Stimulated activated CD4-positive, alpha-beta T cell treated with anti-CD3 and anti-CD28 coated beads, TNF-alpha, amount 100 ng/mL, for 48 hours (primary cell): ENCODE results near the gene CLDN8.

Source experiments
- DNase-seq, 3 donors: peaks; one replicate each; pipeline ENCODE4 v3.0.0-alpha.2; 2020; ENCODE audit warnings: low read depth in 3 of 3

The CLDN8 gene

DNA sequence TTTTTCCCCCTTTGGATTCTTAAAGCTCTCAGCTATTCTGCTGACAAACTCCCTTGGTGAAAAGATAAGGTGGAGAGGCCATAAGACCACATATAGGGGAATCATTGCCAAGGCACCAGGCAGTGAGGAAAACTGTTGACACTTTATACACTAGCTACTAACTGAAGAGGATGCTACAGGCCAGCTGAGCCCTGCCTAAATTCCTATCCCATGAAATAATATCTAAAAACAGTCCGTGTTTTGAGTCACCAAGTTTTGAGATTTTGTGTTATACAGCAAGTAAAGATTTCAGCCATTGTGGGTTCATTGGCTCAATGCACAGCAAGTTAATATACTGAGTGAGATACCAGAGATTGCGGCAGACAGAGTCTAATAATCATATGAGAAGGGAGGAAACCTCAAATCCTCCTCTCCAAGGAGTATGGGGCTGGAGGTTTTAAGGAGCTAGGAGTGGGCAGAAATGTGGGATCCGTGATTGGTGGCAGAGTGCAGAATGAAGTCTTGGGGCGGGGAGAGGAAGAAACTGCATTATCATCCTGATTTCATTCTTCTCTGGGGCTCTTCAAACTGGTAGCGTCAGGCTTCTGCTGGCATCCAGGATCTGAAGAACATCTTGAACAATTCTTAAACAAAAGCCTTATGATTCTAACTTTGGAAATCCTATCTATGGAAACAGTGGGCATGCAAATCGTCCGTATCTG, 9.2 kb downstream of the CLDN8 start:
- DNase-seq = no peak

DNA sequence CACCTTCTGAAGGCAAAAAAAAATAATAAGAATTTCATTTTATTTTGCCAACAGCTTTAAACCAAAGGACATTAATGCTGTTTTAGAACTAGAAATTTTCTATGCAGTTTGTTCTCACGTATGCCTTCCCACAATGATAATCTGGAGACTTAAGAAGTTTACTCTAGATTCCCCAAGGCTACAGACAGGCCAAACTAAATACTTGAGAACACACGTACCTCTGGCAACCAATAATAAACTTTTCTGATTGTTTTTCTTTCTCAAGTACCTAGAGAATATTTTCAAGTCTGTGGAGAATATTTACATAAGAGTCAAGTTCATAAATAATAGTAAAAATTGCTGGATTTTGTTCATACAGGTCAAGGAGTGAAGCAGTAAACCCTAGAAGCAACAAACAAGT, 15.9 kb downstream of the CLDN8 start:
- no peak for DNase-seq

DNA sequence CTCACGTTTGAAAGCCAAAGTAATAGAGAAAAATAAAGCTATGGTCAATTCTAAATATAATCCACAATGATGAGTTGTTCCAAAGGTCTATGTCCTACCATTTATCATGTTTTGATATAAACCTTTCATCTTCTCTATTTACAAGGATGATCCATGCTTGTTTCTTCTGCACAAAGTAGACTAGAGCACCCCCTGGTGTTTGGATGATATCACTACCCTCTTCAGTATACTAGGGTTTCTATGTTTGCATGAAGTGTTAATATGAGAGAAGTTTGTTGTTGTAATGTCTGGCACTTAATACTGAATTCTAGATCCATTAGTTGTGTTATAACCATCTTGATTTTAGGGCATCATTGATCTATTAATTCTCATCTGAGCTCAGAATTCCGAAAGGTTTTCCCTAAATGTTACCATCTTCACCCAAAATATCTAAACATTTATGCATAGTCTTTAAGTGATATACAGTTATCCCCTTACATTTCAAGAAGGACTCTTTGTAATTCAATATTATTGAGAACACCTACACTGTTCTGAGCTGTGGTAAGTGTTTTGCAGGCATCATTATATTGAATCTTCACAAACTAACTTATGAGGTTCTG, 21.1 kb downstream of the CLDN8 start:
- peak in 1 of 3 donors; percentile 11 for DNase-seq

DNA sequence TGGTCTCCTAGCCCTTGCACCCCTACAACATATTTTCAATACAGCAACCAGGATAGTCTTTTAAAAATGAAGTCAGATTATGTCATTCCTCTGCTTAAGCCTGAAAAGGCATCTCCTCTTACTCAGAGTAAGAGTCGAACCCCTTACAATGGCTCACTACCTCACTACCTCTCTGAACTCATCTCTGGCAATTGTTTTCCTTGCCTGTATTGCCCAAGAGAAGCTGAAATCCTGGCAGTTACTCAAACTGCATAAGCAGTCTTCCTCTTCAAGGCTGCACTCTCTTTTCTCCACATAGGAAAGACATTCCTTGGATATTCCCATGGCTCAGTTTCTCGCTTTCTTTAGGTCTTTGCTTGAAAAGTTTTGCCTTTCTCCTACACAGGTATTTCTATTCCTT, 22.7 kb downstream of the CLDN8 start:
- DNase-seq = no peak

DNA sequence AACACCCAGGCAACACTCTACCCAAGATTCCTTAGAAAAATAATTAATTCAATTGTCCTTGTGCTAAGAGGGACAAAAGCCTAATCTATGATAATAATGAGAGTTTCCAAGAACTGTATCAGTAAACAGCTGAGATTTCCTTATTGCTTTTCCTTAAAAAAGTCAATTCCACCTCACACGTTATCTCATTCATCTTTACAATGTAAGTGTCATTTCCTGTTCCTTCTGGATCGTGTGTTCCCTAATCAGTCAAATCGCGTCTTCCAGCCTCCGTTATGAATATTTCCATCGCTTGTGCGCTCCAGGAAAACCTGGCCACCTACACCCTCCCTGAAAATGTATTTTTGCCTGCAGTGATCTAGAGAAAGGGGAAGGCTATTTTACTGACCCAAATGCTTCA, 25.3 kb downstream of the CLDN8 start:
- DNase-seq = no peak

DNA sequence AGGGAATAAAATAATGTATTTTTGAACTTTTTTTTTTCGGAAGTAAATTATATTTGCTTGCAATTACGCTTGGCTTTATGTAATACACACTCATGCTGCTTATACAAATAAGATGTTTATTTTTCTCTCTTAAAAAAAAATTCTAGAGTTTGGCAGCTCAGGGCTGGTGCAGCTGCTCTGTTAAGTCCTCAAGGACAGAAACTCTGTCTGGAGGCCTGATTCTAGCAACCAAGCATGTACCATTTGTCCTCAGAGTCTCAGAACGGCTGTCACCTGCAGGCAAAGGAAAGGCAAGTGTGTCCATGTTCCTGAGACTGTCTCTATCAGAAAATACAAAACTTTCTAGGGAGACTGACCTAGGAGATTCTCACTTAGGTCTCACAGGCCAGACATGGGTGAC, 26.1 kb downstream of the CLDN8 start:
- DNase-seq = no peak

DNA sequence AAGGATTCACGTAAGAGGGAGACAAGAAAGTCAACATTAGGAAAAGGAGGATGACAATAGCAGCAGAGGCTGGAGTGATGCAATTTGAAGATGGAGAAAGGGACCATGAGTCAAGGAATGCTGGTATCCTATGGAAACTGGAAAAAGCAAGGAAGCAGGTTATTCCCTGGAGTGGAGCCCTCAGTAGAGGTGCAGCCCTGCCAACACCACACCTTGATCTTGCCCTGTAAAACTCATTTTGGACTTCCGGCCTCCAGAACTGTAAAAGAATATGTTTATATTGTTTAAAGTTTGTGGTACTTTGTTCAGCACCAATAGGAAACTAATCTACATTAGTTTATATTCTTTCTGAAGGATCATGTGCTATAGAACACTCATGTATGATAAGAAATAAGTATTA, 29.7 kb downstream of the CLDN8 start:
- DNase-seq = no peak

DNA sequence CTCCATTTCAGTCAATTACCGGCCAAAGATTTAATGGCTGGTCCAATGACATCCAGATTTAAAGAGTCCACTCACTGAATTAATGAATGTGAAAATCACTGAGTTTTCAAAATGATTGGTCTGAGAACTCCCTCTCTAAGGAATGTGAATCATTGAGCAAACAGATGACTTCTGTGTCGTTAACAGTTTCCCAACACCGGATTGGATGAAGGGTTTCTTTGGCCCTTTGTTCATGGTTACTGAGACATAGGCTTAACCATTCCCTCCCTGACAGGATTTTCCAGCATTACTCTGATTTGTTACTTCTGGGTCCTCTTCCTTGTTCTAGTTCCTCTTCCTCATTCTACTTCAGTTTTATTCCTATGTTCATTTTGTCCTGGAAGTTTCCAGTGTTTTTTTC, 47.8 kb downstream of the CLDN8 start:
- DNase-seq = no peak

DNA sequence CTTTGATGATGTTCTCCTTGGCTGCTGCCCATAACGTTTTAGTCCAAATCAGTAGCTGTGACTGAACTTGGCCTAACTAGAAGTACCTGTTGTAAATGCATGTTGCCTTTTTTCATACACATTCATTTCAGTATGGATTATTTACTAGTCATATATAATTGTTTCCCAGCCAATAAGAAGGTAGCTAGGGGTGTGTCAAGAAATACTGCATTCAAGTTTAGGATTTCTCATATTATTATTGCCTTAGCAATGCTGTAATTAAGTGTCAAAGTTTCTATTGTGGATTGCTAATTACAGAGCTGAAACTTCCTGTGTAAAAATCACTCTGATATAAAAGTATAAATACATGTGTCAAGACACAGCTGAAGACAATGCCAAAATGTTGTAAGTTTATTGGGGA, 49.2 kb downstream of the CLDN8 start, which contains the start of gene CLDN17:
Gene CLDN17, minus strand, starts transcription at position 101 of the 400 bp plus-strand sequence. CDS start 188 bp downstream, outside the sequence.
- DNase-seq = no peak

DNA sequence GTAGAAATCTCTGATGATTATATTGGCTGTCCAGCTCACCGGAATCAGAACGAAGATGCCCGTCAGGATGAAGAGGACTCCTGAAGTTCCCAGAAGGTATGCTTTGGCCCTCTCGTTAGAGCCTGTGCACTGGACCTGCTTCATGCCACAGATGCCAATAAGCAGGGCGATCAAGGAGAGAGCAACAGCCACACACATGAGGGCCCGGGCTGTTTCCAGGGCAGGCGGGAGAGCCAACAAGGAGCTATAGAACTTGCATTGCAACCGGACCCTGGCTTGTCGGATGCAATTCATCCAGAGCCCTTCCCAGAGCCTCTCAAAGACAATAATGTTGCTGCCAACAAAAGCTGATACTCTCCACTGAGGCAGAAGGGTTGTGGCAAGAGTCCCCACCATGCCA, 49.7 kb downstream of the CLDN8 start:
- no peak for DNase-seq

DNA sequence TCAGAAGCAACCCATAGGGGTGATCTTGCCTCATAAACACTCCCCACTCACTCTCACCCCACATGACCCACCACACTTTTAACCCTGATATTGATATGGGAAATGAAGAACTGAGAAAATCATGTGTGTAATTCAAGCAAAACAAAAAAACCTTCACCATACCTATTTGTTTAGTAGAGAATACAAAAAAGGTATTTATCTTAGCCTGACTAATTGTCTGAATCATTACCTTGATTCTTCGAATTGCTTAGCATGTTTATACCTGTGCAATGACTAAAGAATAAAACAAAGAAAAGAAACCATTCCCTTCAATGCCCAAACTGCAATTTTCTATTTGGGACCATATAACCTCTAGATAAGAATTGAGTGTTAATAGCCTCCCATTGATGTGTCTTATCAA, 51.1 kb downstream of the CLDN8 start:
- no peak for DNase-seq
